ENCODE measurements around the gene RPSA.
"Not testable (repeated sequence)": the region's sequence is repeated elsewhere in the genome, so short reads cannot be mapped to it uniquely, and the experiment has no call there.

The RPSA gene

DNA sequence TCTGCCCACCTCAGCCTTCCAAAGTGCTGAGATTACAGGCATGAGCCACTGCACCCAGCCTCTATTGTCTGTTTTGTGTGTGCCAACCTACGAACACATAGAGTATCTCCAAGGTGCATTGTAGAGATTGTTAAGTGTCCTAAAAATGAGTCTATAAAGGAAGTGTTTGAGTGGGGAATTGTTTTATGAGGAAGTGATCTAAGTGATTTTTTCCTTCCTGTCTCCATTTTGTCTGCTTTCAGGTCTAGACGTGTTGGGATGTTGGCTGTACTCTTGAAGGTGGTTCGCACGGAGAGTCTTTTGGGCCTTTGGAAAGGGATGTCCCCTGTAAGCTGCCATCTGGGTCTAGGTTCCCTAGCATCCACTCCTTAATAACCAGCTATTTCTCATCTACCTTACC, 16.3 kb upstream of the RPSA start:
- FAIRE-seq = no peak

DNA sequence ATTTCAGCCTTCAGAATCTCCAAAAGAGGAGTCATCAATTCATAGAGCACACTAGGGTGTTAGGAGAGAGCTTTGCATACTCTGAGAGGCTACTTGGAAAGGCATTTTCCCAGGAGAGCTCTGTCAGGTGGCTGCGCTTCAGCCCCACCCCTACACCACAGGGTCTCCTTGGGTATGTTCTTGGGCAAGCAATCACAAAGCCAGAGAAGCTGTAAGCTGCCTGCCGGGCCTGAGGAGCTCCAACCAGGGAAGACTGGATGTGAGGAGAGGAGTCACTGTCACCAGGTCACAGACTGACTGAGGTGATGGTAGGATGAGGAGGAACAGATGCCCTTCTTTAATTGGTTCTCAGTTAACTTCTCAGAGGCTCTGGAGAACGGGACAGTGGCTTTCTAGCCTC, 9.8 kb upstream of the RPSA start:
- no peak for FAIRE-seq

DNA sequence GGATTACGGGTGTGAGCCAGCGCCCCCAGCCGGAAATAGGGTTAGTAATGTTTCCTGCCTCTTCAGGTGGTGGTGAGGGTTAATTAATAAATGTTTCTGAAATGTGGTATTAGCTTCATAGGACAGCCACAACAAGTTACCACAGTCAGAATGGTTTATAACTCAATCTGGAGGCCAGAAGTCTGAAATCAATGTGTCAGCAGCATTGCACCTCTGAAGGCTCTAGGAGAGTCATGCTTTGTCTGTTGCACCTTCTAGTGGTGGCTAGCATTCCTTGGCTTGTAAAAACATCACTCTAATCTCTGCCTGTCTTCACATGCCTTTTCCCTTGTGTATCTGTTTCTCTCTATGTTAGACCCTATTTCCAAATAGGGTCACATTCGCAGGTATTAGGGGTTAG, 7.8 kb upstream of the RPSA start:
- FAIRE-seq = no peak

DNA sequence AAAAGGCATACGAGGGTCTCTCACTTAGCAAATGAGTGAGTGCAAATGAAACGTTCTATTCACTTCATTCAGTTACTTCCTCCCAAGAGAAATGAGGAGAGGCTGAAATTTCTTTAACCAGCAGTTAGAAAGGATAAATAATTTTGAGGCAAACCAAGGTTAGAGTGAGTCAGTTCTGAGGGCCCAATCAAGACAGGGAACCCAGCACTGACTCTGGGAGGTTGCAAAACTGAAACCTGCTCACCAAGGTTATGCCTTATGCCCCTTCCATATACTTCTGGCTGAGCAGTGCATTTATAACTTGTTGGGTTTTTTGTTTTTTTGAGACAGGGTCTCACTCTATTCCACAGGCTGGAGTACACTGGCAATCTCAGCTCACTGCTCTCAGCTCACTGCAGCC, 4.5 kb upstream of the RPSA start:
- FAIRE-seq = no peak

DNA sequence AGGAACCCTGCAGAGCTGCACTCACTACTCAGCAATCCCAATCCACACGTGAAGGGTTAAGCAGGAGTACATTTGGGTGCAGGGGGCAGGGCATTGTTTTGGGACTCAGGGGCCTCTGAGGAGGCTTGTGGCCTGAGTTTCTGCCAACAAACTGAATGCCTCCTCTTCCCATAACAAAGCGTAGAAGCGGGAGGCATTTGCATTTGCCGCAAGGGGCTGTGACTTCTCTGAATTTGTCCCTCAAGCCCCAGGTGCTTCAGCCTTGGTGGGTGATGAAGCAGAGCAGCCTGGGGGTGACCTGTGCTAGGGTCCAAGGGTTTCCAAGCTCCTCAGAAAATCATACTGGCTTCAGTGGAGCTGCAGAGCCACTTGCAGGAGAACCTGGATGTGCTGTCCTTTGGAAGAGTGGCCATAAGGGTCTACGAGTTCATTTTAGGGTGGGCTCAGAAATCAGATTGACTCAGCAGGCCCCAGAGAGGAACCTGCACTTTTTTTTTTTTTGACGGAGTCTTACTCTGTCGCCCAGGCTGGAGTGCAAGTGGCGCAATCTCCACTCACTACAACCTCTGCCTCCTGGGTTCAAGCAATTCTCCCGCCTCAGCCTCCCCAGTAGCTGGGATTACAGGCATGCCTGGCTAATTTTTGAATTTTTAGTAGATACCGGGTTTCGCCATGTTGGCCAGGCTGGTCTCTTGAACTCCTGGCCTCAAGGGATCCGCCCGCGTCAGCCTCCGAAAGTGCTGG, 1.4 kb upstream of the RPSA start:
- FAIRE-seq = no peak

DNA sequence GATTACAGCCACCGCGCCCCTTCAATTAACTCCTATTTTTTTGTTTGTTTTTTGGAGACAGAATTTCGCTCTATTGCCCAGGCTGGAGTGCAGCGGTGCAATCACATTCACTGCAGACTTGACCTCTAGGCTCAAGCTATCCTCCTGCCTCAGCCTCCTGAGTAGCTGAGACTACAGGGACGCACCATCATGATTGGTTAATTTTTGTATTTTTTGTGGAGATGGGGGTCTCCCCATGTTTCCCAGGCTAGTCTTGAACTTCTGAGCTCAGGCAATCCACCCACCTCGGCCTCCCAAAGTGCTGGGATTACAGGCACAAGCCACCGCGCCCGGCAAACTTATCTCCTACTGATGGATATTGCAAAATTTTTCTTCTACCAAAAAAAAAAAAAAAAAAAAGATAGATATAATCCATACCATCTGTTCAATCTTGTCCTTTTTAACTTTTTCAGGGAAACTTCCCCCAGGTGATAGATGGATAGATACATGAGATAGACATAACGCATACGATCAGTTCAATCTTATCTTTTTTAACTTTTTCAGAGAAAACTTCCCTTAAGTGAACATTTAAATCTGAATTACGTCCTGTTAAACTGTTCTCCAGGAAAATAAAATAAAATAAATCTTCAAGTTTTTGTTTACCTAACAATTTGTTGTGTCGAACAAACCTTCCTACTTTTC, 693 bp upstream of the RPSA start:
- no peak for FAIRE-seq

DNA sequence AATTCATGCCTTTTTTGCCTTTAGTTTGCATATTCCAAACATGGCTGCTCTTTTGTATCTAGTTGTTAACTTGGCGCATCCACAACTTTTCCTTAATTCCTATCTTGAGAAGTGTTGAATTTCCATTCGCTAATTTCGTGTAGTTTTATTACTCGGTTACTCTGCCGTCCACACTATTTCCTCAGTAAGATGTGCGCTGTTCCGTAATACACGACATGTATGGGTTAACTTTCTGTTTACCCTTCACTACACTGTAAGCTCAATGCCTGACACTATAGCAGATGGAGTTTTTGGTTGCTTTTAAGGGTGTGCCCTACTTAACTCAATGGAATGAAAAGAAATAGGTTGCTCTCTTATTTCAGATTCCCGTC, 724 bp downstream of the RPSA start:
- FAIRE-seq = no peak

DNA sequence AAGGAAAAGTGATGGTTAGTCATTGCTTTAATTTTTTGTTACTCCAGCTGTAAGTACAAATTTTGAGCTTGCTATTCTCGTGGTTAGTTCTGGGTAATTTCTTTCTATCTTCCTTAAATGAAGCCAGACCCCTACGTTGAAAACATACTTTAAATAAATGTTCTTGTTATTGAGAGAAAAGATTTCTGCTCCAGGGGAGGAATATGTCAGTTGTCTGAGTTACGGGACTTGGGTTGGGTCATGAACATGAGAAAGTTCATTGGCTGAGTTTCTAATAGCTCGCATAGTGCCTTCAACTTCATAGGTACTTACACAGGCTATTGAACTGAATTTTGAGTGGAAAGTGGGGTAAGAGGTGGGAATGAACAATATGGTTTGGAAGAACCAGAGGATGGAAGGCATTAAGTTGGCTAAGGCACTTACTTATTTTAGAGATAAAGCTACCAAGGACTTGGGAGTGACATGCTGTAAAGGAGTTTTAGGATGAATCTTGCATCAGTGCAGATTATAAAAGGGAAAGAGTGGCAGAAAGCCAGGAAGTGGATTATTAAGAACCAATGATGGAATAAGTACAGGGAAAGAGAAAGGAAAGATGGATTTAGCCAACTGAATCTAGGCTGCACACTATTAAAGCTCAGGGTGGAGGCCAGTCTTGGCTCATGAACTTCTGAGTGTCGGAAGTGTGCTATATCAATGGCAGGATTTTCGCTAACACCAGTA, 1.4 kb downstream of the RPSA start:
- FAIRE-seq = no peak

DNA sequence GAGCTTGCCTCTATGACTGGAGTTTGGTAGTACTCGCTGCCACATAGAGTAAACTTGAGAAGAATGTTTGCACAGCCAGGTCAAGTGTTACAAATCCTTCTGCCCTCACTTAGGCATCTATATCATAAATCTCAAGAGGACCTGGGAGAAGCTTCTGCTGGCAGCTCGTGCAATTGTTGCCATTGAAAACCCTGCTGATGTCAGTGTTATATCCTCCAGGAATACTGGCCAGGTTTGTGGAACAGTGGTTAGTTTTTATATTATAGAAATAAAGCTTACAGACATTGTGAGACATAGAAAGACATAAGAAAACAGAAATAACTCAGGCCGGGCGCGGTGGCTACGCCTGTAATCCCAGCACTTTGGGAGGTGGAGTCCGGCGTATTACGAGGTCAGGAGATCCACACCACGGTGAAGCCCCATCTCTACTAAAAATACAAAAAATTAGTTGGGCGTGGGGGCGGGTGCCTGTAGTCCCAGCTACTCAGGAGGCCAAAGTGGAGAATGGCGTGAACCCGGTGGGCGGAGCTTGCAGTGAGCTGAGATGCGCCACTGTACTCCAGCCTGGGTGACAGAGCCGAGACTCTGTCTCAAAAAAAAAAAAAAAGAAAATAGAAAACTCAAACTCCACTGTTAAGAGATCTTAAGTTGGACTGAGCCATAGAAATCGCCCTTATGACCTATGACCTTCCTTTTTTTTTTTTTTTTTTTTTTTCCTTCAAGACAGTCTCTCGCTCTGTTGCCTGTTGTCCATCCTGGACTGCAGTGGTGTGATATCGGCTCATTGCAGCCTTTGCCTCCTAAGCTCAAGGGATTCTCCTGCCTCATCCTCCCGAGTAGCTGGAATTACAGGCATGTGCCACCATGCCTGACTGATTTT, 2.2 kb downstream of the RPSA start:
- FAIRE-seq = no peak

DNA sequence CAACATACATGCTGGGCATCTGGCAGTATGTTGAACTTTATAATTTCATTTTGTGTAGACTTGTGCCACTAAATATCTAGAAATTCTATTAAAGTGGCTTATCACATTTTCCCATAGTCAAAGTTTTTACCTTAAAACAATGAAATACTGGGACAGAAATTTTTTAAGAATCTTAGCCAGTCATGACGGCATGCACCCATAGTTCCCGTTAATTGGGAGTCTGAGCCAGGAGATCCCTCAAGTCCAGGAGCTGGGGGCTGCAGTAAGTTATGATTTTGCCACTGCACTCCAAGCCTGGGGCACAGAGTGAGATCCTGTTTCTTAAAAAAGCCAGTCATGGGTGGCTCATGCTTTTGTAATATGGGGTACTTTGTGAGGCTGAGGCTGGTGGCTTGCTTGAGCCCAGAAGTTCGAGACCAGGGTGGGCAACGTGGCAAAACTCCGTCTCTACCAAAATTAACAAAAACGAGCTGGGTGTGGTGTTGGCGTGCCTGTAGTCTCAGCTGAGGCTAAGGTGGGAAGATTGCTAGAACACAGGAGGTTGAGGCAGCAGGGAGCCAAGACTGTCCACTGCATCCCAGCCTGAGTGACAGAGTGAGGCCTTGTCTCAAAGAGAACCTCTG, 3.1 kb downstream of the RPSA start:
- no peak for FAIRE-seq

DNA sequence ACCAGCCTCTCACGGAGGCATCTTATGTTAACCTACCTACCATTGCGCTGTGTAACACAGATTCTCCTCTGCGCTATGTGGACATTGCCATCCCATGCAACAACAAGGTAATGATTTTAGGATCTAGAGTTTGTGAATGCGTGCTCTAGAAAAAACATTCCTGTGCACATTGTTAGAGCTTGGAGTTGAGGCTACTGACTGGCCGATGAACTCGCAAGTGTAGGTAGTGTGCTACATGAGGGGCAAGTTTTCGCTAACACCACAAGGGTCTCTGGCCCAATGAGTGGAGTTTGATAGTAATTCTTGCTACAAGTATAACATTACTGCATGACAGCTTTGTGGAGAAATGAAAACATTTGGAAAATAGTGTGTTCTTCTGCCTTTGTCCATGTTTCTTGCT, 4.4 kb downstream of the RPSA start:
- no peak for FAIRE-seq

DNA sequence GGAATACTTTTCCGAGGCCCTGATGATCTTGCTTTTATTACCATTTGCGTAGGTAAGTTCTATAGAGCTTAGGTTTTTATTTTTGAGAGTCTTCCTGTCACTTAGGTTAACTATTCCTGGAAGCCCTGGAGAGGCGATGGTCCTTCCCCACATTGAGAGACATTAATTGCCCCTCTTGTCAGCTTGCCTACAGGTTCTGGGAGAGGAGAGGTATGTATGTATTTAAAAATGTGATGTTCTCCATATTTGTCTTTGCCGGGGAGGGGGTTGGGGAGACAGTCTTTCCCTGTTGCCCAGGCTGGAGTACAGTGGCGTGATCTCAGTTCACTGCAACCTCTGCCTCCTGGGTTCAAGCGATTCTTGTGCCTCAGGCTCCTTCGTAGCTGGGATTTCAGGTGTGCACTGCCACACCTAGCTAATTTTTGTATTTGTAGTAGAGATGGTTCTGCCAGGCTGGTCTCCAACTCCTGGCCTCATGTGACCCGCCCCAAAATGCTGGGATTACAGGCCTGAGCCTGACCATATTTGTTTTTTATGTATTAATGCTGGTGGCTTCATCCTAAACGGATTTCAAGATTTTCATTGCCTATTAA, 6.2 kb downstream of the RPSA start:
- no peak for FAIRE-seq

DNA sequence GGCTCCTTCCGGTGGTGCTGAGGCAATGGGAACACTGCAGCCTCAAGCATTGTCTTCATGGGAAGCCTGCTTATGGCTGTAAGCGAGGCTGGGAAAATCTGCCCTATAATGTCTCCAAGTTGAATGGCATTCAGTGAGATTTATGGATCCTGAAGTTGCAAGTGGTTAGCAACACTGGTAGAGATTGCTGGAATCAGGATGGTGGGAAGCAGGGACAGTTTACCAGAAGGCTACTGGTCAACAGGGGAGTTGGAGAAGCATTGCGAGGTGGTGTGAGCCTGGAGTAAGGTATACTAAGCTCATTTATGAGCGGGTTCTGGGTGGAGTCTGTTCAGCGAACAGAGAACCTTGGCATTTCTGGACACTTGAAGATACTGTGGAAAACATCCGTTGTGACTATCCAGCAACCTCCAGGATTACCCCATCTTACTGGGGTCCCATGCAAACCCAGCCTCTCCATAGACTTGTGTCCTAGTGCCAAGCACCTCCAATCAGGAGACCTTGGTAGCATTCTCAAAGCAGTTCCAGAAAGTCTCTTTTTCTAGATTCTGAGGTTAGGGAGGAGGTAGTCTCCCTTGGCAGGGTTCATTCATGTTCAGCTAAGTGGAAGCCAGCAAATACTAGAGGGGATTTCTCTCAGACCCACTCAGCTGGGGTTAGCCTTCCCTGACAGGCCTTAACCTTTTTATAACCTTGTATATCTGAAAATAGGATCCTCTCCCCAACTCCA, 7.3 kb downstream of the RPSA start:
- no peak for FAIRE-seq

DNA sequence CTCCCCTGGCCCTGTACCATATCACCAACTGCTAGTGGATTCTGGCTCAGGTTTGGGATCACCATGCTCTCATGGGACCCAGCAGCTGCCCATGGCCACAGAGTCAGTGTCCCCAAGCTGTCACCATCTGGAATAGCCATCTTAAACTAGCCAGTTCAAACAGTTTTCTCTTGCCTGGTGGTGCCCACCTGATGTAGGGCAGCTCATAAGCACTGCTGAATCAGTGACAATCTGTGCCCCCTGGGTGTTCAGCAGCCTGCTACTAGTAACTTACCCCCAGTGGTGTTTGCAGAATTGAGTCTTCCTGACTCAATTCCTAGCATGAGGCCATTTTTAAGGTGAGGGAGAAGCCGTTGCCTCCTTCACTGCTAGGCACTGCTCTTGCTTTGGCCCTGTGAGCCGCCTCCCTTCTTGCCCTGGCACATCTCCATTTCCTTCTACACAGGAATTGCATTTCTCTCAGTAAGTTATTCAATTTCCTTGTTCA, 7.9 kb downstream of the RPSA start:
- FAIRE-seq = no peak

DNA sequence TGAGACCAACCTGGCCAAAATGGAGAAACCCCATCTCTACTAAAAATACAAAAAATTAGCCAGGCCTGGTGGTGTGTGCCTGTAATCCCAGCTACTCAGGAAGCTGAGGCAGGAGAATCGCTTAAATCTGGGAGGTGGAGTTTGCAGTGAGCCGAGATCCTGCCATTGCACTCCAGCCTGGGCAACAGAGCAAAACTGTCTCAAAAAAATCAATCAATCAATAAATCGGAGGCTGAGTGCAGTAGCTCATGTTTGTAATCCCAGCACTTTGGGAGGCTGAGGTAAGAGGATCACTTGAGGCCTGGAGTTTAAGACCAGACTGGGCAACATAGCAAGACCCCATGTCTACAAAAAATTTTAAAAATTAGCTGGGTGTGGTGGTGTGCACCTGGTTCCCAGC, 8.8 kb downstream of the RPSA start:
- FAIRE-seq = not testable (repeated sequence)

DNA sequence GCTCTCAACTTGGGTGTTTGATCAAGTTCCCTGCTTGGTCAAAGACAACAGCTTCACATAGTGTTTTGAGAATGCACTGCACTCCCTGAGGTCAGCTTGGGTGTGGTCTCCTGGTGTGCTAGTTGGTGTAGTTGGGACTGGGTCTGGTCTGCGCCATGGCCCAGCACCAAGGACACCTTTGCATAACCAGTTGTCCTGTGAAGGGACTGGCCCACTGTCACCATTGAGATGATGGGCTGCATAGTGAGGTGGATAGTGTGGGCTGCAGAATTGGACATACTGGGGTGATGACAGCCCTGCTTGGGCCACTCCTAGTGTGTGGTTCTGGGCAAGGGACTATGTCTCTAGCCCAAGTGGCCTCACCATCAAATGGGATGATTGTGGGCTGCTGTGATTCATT, 9.5 kb downstream of the RPSA start:
- FAIRE-seq = no peak

DNA sequence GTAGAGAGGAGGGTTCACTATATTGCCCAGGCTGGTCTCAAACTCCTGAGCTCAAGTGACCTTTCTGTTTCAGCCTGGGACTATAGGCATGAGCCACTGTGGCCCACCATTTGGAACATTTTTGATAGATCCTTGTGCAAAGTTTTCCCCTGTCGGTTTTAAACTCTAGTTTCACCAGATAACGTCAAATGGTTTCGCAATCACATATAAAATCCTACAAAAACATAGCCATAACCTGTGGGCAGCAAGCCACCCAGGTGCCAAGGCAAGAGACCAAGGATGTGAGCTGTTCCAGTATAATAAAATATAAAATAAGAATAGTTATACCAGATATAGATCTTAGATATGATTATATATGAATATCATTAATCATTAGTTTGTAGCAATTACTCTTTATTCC, 10.5 kb downstream of the RPSA start:
- not testable (repeated sequence) for FAIRE-seq

DNA sequence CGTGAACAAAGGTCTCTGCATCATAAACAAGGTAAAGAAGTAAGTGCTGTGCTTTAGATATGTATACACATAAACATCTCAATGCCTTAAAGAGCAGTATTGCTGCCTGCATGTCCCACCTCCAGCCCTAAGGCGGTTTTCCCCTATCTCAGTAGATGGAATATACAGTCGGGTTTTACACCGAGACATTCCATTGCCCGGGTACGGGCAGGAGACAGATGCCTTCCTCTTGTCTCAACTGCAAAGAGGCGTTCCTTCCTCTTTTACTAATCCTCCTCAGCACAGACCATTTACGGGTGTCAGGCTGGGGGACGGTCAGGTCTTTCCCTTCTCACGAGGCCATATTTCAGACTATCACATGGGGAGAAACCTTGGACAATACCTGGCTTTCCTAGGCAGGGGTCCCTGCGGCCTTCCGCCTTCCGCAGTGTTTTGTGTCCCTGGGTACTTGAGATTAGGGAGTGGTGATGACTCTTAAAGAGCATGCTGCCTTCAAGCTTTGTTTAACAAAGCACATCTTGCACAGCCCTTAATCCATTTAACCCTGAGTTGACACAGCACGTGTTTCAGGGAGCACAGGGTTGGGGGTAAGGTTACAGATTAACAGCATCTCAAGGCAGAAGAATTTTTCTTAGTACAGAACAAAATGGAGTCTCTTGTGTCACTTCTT, 12.2 kb downstream of the RPSA start:
- FAIRE-seq = not testable (repeated sequence)

DNA sequence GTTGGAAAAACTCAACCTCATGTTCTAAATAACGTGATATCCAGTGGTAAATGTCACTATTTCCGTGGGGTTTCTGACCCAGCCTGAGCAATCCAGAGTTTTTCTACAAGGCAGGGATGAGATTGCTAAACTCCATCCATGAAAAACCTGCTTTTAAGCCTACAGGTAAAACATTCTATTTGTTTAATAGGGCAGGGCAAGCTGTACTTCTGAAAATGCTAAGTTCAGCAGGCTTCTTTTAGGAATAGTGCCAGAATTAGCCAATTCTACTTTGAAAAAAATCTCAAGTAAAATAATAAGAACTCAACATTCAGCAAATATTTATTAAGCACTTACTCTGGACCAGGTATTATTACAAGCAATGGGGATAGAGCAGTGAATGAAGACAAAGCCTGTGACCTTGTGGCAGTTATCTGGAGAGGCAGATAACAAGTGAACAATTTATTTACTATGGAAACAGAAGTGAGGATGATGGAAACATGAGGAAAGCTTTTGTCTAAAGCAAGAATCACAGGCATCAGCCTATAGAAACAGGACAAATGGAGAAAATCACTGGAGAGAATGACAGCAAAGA, 13.3 kb downstream of the RPSA start:
- no peak for FAIRE-seq

DNA sequence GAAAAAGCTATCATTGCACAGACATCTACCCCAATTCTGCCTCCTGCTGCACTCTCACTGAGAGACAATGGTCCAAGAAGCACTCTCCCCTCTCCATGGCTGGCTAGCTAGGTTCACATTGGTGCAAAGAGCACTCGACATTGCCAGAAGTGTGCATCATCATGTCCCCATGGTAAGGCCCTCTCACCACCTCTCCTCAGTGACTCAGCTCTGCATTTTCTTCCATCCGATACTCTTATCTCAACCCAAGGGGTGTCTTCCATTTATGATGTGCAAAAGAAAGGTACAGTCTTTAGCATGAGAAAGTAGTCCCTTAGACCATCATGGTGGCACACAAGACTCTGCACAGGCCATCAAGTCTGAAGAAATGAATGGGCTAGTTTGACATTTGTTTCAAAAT, 14.0 kb downstream of the RPSA start:
- no peak for FAIRE-seq
